Stimulated activated naive CD8-positive, alpha-beta T cell treated with anti-CD3 and anti-CD28 coated beads, Interleukin-15, Interleukin-2, amounts not matched to agents 100 ng/mL and 50 ng/mL, for 24 hours (primary cell): ENCODE results near the gene BTBD9.
A peak's percentile ranks its signal among the peaks of the same experiment; 100 is the strongest.

Experiments
- H3K27ac Mint-ChIP-seq: one replicate; pipeline ENCODE4 v1.8.0; 2021; ENCODE audit warnings: mild to moderate bottlenecking, mixed read lengths
- H3K27me3 Mint-ChIP-seq: one replicate; pipeline ENCODE4 v1.8.0; 2021; ENCODE audit warnings: mixed read lengths
- H3K36me3 Mint-ChIP-seq: one replicate; pipeline ENCODE4 v1.8.0; 2021; ENCODE audit warnings: low read depth, mixed read lengths
- H3K4me1 Mint-ChIP-seq: one replicate; pipeline ENCODE4 v1.8.0; 2021; ENCODE audit warnings: low read depth, mixed read lengths
- H3K4me3 Mint-ChIP-seq: one replicate; pipeline ENCODE4 v1.8.0; 2021; ENCODE audit warnings: mild to moderate bottlenecking, mixed read lengths
- H3K9me3 Mint-ChIP-seq: one replicate; pipeline ENCODE4 v1.8.0; 2021; ENCODE audit warnings: mixed read lengths

The BTBD9 gene

DNA sequence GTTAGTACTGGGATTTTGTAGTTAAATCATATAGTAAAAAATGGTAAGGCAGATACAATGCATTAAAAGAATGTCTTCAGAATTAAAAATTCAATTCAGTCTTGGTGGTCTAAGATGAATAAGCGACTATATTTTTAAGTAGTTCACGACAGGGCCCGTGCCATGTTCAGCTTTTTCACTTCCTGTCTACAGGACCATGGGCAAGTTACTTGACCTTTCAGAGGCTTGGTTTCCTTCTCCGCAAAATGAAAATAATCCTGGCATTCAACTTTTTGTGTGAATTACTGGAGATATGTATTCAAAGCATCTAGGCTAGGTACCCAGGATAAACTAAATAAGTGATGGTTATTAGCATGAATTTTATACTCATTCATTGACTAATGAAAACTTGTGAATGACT lies 216.0 kb downstream of the BTBD9 start:
- no peaks in the 10 kb centered on the region for H3K27me3 Mint-ChIP-seq
- H3K4me3 Mint-ChIP-seq, result no peak overlapping the region

DNA sequence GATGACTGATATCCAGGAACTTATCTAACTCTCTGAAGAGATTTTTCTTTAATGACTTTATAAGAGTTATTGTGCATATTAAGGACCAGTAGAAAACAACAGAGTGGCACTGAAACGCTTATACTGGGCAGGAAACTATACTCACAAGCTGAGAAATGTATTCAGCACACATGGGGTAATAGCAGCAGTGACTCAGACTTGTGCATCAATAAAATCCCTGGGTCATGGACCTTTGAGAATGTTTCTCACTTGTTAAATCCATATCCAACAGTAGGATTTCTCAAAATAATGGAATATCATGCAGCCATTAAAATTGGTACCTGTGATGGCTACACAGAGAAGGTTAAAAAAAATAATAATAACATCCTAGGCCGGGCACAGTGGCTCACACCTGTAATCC lies 219.5 kb downstream of the BTBD9 start:
- Mint-ChIP-seq H3K9me3 (no peaks in the 10 kb centered on the region), H3K27me3 (no peaks in the 10 kb centered on the region), H3K4me3 (no peak overlapping the region), H3K27ac (no peak overlapping the region), H3K36me3 (no peaks in the 10 kb centered on the region), H3K4me1 (no peaks in the 10 kb centered on the region)

More for the DNA sequence above, 216.0 kb downstream of the BTBD9 start:
- no peaks in the 10 kb centered on the region for H3K9me3 Mint-ChIP-seq
- H3K36me3 Mint-ChIP-seq, result no peaks in the 10 kb centered on the region
- peaks cover 6% of the 10 kb centered on the region for H3K4me1 Mint-ChIP-seq
- no peak overlapping the region for H3K27ac Mint-ChIP-seq

DNA sequence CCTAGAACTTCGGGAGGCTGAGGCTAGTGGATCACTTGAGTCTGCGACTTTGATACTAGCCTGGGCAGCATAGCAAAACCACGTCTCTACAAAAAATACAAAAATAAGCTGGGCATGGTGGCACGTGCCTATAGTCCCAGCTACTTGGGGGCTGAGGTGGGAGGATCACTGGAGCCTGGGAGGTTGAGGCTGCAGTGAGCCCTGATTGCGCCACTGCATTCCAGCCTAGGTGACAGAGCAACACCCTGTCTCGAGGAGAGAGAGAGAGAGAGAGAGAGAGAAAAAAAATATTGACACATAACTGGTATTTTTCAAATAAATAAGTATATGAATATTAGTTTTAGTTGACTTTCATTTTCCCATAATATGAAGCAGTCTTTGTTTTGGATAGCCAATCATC lies 222.2 kb downstream of the BTBD9 start:
- H3K4me3 Mint-ChIP-seq, result no peak overlapping the region
- no peaks in the 10 kb centered on the region for H3K9me3 Mint-ChIP-seq
- no peaks in the 10 kb centered on the region for H3K36me3 Mint-ChIP-seq
- H3K4me1 Mint-ChIP-seq, result peaks cover 8% of the 10 kb centered on the region
- H3K27ac Mint-ChIP-seq, result no peak overlapping the region
- H3K27me3 Mint-ChIP-seq, result no peaks in the 10 kb centered on the region

DNA sequence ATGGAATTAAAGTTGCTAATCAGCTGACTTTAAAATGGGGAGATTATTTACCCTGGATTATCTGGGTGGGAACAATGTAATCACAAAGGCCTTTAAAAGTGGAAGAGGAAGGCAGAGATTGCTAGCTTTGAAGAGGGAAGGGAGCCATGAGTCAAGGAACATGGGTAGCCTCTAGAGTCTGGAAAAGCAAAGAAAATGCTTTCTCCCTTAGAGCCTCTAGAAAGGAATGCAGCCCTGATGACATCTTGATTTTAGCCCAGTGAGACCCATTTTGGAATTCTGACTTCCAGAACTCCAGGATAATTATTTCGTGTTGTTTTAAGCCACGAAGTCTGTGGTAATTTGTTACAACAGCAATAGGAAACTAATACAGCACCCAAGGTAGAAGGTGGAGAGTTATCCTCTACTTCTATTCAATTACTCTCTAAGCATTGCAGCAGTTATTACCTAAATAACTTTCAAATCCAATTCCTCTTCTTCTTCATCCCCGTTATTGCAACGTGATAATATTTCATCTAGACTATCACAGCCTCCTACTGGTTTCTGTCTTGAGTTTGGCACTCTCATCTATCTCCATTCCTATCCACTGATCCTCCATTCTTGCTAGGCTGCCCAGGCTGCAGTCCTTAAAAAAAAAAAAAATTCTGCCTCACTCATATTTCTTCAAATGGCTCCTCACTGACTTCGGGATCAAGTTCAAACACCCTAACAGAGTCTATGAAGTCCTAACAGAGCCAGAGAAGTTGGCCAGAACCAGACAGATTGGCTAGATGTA lies 224.3 kb downstream of the BTBD9 start:
- no peaks in the 10 kb centered on the region for H3K9me3 Mint-ChIP-seq
- H3K36me3 Mint-ChIP-seq, result no peaks in the 10 kb centered on the region
- H3K4me1 Mint-ChIP-seq, result peaks cover 13% of the 10 kb centered on the region
- no peak overlapping the region for H3K4me3 Mint-ChIP-seq
- H3K27ac Mint-ChIP-seq, result no peak overlapping the region
- no peaks in the 10 kb centered on the region for H3K27me3 Mint-ChIP-seq

DNA sequence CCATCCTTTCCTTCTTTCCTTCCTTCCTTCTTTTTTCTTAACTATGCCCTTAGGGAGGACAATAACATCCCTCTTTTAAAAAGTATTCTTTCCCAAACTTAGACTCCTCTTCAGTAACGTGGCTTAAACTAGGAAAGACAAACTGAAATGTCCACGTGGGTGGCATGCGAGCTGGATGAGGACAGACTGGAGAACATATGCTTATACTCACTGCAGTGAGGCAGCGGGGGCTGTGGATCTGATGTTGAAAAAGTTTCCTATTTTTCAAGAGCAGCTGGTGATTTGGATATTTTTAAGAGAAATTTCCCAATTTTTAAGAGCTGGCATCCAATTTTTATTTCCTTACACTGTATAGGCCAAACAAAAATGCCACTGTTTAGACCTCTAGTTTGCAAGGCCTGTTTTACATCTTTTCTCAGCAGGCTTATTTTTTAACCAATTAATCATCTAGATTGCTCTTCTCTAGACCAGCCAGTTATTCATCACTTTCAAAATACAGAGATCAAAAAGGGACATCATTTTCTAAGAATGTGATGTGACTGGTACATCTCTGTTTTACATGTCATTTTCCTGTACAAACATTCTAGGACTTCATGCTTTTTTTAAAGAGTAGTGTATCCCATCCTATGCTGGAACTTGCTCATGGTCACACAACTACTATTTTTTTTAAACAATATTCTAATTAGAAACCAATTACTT lies 226.5 kb downstream of the BTBD9 start:
- Mint-ChIP-seq H3K36me3 (no peaks in the 10 kb centered on the region), H3K27me3 (no peaks in the 10 kb centered on the region), H3K4me1 (peaks cover 13% of the 10 kb centered on the region), H3K4me3 (no peak overlapping the region), H3K27ac (peak overlapping the region; percentile 56), H3K9me3 (no peaks in the 10 kb centered on the region)

DNA sequence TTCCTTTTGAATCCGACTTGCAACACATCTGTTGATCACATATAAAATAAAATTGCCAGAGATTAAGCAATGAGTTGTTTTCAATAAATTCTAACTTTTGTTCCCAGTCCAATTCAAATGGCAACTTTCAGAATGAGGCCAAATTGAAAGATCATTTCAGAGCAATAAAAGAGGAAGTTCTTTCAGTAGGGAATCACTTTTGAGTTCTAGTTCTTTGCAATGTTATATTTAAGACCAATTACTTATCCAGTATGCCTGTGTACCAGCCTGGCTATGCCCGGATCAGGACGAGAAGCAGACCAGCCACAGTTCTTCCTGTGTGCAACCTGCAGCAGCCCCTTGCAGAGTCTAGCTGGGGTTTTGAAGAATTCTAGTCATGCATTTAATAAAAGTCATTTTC lies 232.5 kb downstream of the BTBD9 start:
- no peaks in the 10 kb centered on the region for H3K36me3 Mint-ChIP-seq
- H3K4me3 Mint-ChIP-seq, result no peak overlapping the region
- no peaks in the 10 kb centered on the region for H3K27me3 Mint-ChIP-seq
- H3K4me1 Mint-ChIP-seq, result peaks cover 13% of the 10 kb centered on the region
- H3K9me3 Mint-ChIP-seq, result no peaks in the 10 kb centered on the region
- no peak overlapping the region for H3K27ac Mint-ChIP-seq

DNA sequence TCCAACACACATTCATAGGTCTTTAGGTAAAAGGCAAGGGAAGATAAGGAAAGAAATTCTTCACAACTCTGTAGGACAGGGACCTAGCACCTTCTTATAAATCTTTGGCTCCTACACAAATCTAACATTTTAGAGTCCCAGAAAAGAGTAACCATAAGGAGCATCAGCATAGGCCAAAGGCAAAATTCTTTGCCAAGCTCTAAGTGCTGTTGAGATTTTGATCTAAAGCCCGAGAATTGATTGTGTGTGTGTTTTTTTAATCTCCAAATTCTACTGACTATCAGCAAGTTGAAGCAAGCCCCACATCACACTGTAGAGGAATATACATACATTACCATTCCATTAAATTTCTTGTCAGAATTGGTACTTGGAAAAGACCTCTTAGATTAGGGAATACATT lies 233.6 kb downstream of the BTBD9 start:
- H3K4me1 Mint-ChIP-seq, result peaks cover 11% of the 10 kb centered on the region
- no peak overlapping the region for H3K4me3 Mint-ChIP-seq
- H3K36me3 Mint-ChIP-seq, result no peaks in the 10 kb centered on the region
- H3K27ac Mint-ChIP-seq, result no peak overlapping the region
- H3K27me3 Mint-ChIP-seq, result no peaks in the 10 kb centered on the region
- no peaks in the 10 kb centered on the region for H3K9me3 Mint-ChIP-seq

DNA sequence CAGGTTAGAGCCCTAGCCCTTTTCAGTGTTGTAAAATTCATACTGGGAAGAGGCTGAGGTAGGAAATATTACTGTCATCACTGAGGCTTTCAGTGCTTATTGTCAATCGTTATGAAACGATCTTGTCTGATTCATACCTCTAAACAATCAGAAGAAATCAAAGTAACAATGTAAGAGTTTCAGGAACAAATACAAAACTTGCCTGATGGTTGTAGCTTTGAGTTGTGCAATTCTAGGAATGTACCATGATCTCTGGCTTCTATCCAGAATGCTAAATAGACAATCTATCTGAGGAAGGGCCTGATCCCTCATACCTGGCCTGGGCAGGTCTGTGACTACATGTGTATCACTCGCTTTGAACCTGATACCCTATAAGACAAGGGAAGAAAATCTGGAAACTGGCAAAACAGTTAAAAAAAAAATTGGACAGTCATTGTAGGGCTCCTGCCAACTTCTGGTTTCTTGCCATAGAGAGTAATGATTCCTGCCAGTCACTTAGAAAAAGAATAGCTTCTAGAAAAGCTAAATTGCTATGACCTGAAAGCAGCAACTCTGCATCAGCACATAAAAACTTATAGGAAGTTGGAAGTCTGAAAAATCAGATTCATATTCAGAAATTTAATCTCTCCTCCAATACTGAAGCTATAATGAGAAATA lies 234.7 kb downstream of the BTBD9 start:
- no peak overlapping the region for H3K4me3 Mint-ChIP-seq

DNA sequence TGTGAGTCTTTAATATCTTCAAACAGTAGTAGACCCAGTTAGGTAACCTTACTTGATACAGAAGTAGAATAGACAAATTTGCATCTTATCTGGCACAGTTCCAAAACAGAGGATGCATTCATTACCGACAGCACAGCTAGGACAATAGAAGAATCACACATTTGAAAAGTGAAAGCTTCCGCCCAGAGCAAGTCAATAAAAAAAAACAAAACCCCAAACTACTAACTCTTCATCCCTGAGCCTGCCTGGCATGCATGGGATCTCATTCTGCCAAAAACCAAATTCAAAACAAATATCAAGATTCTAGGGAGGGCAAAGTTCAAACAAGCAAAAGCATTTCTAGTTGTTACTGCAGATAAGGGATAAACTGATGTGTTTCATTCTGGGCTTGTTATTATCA lies 235.4 kb downstream of the BTBD9 start:
- H3K9me3 Mint-ChIP-seq, result no peaks in the 10 kb centered on the region
- H3K36me3 Mint-ChIP-seq, result no peaks in the 10 kb centered on the region
- H3K4me3 Mint-ChIP-seq, result no peak overlapping the region
- peaks cover 11% of the 10 kb centered on the region for H3K4me1 Mint-ChIP-seq
- H3K27ac Mint-ChIP-seq, result no peak overlapping the region
- H3K27me3 Mint-ChIP-seq, result no peaks in the 10 kb centered on the region

More for the DNA sequence above, 234.7 kb downstream of the BTBD9 start:
- H3K27me3 Mint-ChIP-seq, result no peaks in the 10 kb centered on the region
- H3K4me1 Mint-ChIP-seq, result peaks cover 11% of the 10 kb centered on the region
- H3K9me3 Mint-ChIP-seq, result no peaks in the 10 kb centered on the region
- H3K36me3 Mint-ChIP-seq, result no peaks in the 10 kb centered on the region
- H3K27ac Mint-ChIP-seq, result no peak overlapping the region

DNA sequence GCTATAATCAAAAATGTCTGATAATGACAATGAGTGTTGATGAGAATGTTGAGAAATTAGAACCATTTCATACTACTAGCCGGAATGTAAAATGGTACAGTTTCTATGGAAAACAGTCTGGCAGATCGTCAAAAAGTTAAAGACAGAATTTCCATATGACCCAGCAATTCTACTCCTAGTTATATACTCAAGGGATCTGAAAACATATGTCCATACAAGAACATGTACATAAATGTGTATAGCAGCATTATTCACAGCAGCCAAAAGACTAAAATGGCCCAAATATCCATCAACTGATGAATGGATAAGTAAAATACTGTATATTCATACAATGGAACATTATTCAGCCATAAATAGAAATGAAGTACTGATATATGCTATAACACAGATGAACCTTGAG lies 236.2 kb downstream of the BTBD9 start:
- H3K27me3 Mint-ChIP-seq, result no peaks in the 10 kb centered on the region
- H3K4me3 Mint-ChIP-seq, result no peak overlapping the region
- H3K36me3 Mint-ChIP-seq, result no peaks in the 10 kb centered on the region
- H3K4me1 Mint-ChIP-seq, result peaks cover 11% of the 10 kb centered on the region
- no peaks in the 10 kb centered on the region for H3K9me3 Mint-ChIP-seq
- H3K27ac Mint-ChIP-seq, result no peak overlapping the region

DNA sequence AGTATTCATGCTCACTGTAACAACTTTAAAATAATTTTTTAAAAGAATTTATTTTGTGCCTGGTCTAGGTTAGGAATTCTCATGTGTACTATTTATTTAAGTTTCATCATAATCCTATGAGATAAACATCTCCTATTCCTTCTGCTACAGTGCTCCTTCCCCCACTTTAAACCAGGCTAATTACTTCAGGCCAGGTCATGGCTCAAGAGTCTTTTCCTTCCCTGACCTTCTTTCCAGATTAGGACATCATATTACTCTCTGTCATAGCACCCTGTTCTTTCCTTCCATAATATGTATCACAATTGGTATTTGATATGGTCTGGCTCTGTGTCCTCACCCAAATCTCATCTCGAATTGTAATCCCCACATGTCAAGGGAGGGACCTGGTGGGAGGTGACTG lies 239.0 kb downstream of the BTBD9 start:
- H3K36me3 Mint-ChIP-seq, result peaks cover 4% of the 10 kb centered on the region
- no peak overlapping the region for H3K27ac Mint-ChIP-seq
- H3K4me3 Mint-ChIP-seq, result no peak overlapping the region
- H3K27me3 Mint-ChIP-seq, result no peaks in the 10 kb centered on the region
- no peaks in the 10 kb centered on the region for H3K9me3 Mint-ChIP-seq
- H3K4me1 Mint-ChIP-seq, result peaks cover 11% of the 10 kb centered on the region

DNA sequence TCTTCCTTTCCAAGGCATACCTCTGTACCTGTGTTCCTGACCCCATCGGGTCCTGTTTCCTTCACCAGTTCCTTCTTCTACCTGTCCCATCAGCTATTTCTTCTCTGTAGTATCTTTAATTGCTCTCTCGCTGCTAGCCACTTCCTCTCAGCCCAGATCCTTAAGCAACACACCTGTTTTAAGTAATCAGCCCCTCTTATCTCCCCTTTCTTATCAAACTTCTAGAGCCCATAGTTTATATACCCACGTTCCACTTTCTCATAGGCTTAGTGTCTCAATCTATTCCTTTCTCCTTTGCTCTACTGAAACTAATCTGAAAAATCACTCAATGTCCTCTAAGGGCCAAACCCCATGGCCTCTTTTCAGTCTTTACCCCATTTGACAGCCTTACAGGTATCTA lies 239.6 kb downstream of the BTBD9 start:
- Mint-ChIP-seq H3K27ac (no peak overlapping the region), H3K4me3 (no peak overlapping the region), H3K36me3 (peaks cover 4% of the 10 kb centered on the region), H3K27me3 (no peaks in the 10 kb centered on the region), H3K9me3 (no peaks in the 10 kb centered on the region), H3K4me1 (peaks cover 10% of the 10 kb centered on the region)

DNA sequence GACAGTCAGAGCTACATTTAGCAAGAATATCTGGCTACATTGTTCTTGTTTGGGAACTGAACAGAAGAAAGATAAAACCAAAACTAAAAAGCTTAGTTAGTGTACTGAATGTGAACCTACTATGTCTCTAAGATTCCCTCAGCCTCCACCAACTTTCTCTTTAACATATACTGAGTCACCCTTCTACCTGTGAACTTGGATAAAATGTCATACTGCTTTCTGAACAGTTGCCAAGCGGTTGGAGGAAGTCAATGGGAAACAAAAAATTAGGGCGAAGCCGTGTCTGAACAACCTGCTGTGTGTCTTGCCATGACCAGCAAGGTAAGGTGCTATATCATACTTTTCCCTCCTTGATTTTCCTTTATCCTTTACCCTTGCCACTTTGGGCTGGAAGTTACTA lies 243.5 kb downstream of the BTBD9 start:
- H3K27me3 Mint-ChIP-seq, result no peaks in the 10 kb centered on the region
- peaks cover 9% of the 10 kb centered on the region for H3K36me3 Mint-ChIP-seq
- no peak overlapping the region for H3K27ac Mint-ChIP-seq
- H3K4me3 Mint-ChIP-seq, result no peak overlapping the region
- H3K4me1 Mint-ChIP-seq, result peaks cover 10% of the 10 kb centered on the region
- H3K9me3 Mint-ChIP-seq, result no peaks in the 10 kb centered on the region

DNA sequence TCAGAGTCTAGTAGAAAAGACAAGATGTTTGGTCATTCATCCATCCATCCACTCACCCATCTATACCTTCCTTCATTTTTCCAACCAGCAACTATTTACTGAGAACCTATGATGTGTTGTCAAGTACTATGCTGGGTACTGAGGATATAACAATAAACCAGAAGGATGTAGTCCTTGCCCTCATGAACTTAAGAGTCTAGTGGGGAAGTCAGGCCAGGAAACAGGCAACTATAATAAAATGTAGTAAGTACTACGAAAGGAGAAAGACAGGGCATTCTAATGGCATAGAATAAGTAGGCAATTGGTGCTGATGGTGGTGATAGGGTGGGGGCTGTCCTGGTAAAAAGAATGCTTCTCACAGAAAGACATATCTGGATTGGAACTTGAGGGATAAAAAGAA lies 245.7 kb downstream of the BTBD9 start:
- Mint-ChIP-seq H3K4me3 (no peak overlapping the region), H3K9me3 (no peaks in the 10 kb centered on the region), H3K36me3 (peaks cover 9% of the 10 kb centered on the region), H3K27ac (no peak overlapping the region), H3K4me1 (peaks cover 15% of the 10 kb centered on the region), H3K27me3 (no peaks in the 10 kb centered on the region)
